IPS-18a (cell line): ENCODE measurements around the gene CNOT1.

Source experiments
- H3K27ac ChIP-seq: one replicate; pipeline ENCODE4 v1.5.1; 2013; ENCODE audit warnings: low read length
- H3K27me3 ChIP-seq: one replicate; pipeline ENCODE4 v1.6.1; 2013; ENCODE audit warnings: mild to moderate bottlenecking, low read length; ENCODE audit not compliant: control insufficient read depth, insufficient read depth
- H3K36me3 ChIP-seq: one replicate; pipeline ENCODE4 v1.6.1; 2013; ENCODE audit warnings: low read depth, low read length; ENCODE audit not compliant: control insufficient read depth
- H3K4me1 ChIP-seq: one replicate; pipeline ENCODE4 v1.6.1; 2013; ENCODE audit warnings: low read depth, low read length; ENCODE audit not compliant: control insufficient read depth
- H3K4me3 ChIP-seq: one replicate; pipeline ENCODE4 v1.5.1; 2013; ENCODE audit warnings: low read length
- H3K9ac ChIP-seq: one replicate; pipeline ENCODE4 v1.6.1; 2013; ENCODE audit warnings: mild to moderate bottlenecking, low read length, moderate library complexity
- H3K9me3 ChIP-seq: one replicate; pipeline ENCODE4 v1.6.1; 2013; ENCODE audit warnings: low read depth, low read length; ENCODE audit not compliant: control insufficient read depth

Gene CNOT1

DNA sequence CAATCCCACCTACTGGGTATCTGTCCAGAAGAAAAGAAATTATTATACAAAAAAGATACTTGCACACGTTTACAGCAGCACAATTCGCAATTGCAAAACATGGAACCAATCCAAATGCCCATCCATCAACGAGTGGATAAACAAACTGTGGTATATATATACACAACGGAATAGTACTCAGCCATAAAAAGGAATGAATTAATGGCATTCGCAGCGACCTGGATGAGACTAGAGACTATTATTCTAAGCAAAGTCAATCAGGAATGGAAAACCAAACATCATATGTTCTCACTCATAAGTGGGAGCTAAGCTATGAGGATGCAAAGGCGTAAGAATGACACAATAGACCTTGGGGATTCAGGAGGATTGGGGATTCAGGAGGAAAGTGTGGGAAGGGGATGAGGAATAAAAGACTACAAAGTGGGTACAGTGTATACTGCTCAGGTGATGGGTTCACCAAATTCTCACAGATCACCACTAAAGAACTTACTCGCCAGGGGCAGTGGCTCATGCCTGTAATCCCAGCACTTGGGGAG, 21.0 kb downstream of the CNOT1 start:
- H3K27ac ChIP-seq, result no peak overlapping the region
- no peaks in the 10 kb centered on the region for H3K27me3 ChIP-seq
- no peak overlapping the region for H3K9ac ChIP-seq
- H3K4me3 ChIP-seq, result no peak overlapping the region
- H3K36me3 ChIP-seq, result peaks cover 8% of the 10 kb centered on the region
- H3K4me1 ChIP-seq, result no peaks in the 10 kb centered on the region
- no peaks in the 10 kb centered on the region for H3K9me3 ChIP-seq

GRCh38 chr16:58605562-58605961, 24.1 kb downstream of the CNOT1 start:
- peaks cover 5% of the 10 kb centered on the region for H3K36me3 ChIP-seq

DNA sequence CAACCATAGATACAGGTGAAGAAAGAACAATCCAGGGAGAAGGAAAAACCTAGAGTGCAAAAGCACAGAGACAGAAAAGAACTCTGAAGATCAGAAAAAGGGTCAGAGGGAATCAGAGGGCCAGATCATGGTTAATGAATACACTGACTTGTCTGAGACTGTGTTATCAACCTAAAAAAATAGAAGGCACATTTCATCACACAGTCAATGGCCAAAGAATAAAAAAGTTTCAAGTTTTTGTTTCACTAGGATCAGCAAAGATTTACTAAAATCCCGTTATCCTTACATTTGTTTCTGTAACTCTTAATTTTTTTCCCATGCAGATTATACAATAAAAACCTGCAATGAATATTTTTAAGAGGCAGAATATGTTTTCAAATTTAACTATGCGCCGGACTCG, 38.5 kb downstream of the CNOT1 start:
- H3K4me1 ChIP-seq, result no peaks in the 10 kb centered on the region
- no peak overlapping the region for H3K9ac ChIP-seq
- no peaks in the 10 kb centered on the region for H3K9me3 ChIP-seq
- no peaks in the 10 kb centered on the region for H3K27me3 ChIP-seq
- H3K27ac ChIP-seq, result no peak overlapping the region
- peaks cover 78% of the 10 kb centered on the region for H3K36me3 ChIP-seq
- no peak overlapping the region for H3K4me3 ChIP-seq

More at GRCh38 chr16:58605562-58605961, 24.1 kb downstream of the CNOT1 start:
- Histone ChIP-seq H3K4me3 (no peak overlapping the region), H3K9me3 (no peaks in the 10 kb centered on the region), H3K27me3 (no peaks in the 10 kb centered on the region), H3K9ac (no peak overlapping the region), H3K4me1 (no peaks in the 10 kb centered on the region), H3K27ac (no peak overlapping the region)

GRCh38 chr16:58589326-58589905, 40.2 kb downstream of the CNOT1 start:
- Histone ChIP-seq H3K9me3 (no peaks in the 10 kb centered on the region), H3K36me3 (peaks cover 79% of the 10 kb centered on the region), H3K4me3 (no peak overlapping the region), H3K4me1 (no peaks in the 10 kb centered on the region), H3K27me3 (no peaks in the 10 kb centered on the region), H3K27ac (no peak overlapping the region), H3K9ac (no peak overlapping the region)

DNA sequence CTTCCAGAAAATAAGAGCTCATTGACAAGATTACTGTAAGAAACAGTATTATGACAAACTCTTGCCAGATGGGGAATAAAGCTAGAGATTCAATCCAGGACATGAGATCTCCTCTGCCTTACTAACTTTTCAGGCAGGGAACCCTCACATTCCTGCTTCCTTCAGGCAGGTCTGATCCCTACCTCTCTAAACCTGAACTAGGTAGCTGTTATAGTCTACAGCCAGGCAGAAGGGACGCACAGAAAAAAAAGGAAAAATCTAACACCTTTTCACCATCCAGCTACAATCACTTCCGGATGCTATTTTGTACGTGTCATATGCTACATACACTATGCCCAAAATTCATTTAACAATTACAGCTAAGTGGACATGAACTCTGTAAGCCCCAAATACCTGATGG, 41.2 kb downstream of the CNOT1 start:
- Histone ChIP-seq H3K36me3 (peaks cover 83% of the 10 kb centered on the region), H3K9ac (no peak overlapping the region), H3K9me3 (no peaks in the 10 kb centered on the region), H3K4me1 (no peaks in the 10 kb centered on the region), H3K27me3 (no peaks in the 10 kb centered on the region), H3K27ac (no peak overlapping the region), H3K4me3 (no peak overlapping the region)

- Histone ChIP-seq H3K27ac (no peak overlapping the region), H3K4me1 (no peaks in the 10 kb centered on the region), H3K4me3 (no peak overlapping the region), H3K27me3 (no peaks in the 10 kb centered on the region), H3K36me3 (peaks cover 90% of the 10 kb centered on the region), H3K9me3 (no peaks in the 10 kb centered on the region), H3K9ac (no peak overlapping the region)
These were observed 43.1 kb downstream of the CNOT1 start for GRCh38 chr16:58586340-58587030.

- Histone ChIP-seq H3K27ac (no peak overlapping the region), H3K4me3 (no peak overlapping the region), H3K27me3 (no peaks in the 10 kb centered on the region), H3K9ac (no peak overlapping the region), H3K4me1 (no peaks in the 10 kb centered on the region), H3K36me3 (peaks cover 94% of the 10 kb centered on the region), H3K9me3 (no peaks in the 10 kb centered on the region)
These were observed 44.7 kb downstream of the CNOT1 start for GRCh38 chr16:58584831-58585505.

- peaks cover 92% of the 10 kb centered on the region for H3K36me3 ChIP-seq
These were observed 46.5 kb downstream of the CNOT1 start for GRCh38 chr16:58582971-58583765.

DNA sequence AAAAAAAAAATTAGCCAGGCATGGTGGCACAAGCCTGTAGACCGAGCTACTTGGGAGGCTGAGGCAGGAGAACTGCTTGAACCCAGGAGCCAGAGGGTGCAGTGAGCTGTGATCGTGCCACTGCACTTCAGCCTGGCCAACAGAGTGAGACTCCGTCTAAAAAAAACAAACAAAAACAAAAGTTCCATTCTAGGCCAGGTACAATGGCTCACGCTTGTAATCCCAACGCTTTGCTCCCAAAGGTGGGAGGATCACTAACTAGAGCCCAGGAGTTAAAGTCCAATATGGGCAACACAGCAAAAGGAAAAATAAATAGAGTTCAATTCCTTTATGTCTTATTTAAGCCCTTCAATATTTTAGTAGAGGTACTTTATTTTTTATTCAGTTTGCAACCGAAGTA, 47.5 kb downstream of the CNOT1 start:
- peaks cover 93% of the 10 kb centered on the region for H3K36me3 ChIP-seq
- no peak overlapping the region for H3K9ac ChIP-seq
- no peaks in the 10 kb centered on the region for H3K4me1 ChIP-seq
- H3K27me3 ChIP-seq, result no peaks in the 10 kb centered on the region
- no peaks in the 10 kb centered on the region for H3K9me3 ChIP-seq
- H3K4me3 ChIP-seq, result no peak overlapping the region
- no peak overlapping the region for H3K27ac ChIP-seq

More at GRCh38 chr16:58582971-58583765, 46.5 kb downstream of the CNOT1 start:
- Histone ChIP-seq H3K9me3 (no peaks in the 10 kb centered on the region), H3K27me3 (no peaks in the 10 kb centered on the region), H3K27ac (no peak overlapping the region), H3K9ac (no peak overlapping the region), H3K4me3 (no peak overlapping the region), H3K4me1 (no peaks in the 10 kb centered on the region)

DNA sequence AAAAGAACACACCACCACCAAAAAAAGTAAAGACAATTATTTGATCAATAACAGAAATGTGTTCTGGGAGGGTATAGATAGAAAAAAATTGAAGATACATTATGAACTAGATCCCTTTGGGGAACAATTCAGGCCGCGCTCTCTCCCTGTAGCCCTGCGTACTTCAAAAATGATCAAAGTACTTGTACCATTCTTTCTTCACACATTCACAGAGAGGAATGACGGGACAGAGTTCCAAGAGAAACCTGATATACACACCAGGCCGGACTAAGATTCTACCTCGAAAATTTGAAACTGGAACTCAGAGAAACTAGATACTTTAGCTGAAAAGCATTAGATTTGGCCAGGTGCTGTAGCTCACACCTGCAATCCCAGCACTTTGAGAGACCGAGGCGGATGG, 50.0 kb downstream of the CNOT1 start:
- Histone ChIP-seq H3K27me3 (no peaks in the 10 kb centered on the region), H3K36me3 (peaks cover 96% of the 10 kb centered on the region), H3K9me3 (no peaks in the 10 kb centered on the region)

DNA sequence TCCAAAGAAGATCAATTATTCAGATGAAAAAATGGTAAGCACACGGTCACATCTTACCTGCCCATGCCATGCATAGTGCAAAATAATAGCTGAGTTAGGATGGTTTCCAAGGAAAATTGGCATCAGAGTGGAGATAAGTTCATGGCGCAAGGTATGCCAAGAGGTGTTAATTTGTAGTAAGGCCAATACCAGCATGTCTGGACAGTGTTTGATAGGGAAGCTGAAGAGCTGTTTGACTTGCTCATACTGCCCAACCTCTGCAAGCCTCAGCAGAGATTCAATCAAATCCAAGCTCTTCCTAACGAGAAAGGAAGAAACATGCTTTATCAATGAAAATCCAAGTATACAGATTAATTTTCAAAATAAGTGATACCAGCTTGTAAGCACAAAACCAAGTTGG, 51.0 kb downstream of the CNOT1 start:
- Histone ChIP-seq H3K9ac (no peak overlapping the region), H3K27me3 (no peaks in the 10 kb centered on the region), H3K27ac (no peak overlapping the region), H3K9me3 (no peaks in the 10 kb centered on the region), H3K36me3 (peaks cover 98% of the 10 kb centered on the region), H3K4me3 (no peak overlapping the region), H3K4me1 (no peaks in the 10 kb centered on the region)

More for the DNA sequence above, 50.0 kb downstream of the CNOT1 start:
- Histone ChIP-seq H3K4me3 (no peak overlapping the region), H3K4me1 (no peaks in the 10 kb centered on the region), H3K27ac (no peak overlapping the region), H3K9ac (no peak overlapping the region)
